Epithelial cell of esophagus (primary cell): ENCODE data around the gene DPH3.
A peak's percentile ranks its signal among the peaks of the same experiment; 100 is the strongest.
"Not testable (repeated sequence)": the region's sequence is repeated elsewhere in the genome, so short reads cannot be mapped to it uniquely, and the experiment has no call there.

Experiments
- DNase-seq: peaks from one replicate; pipeline ENCODE4 v3.0.0; 2010; ENCODE audit warnings: low read depth
- H3K4me3 ChIP-seq: 2 replicates; pipeline ENCODE4 v1.5.1; 2011; ENCODE audit warnings: mild to moderate bottlenecking, low read length, control low read depth
- CTCF ChIP-seq: IDR thresholded peaks from 2 replicates; pipeline ENCODE4 v1.5.1; 2011; ENCODE audit warnings: low read depth, mild to moderate bottlenecking, low read length, control low read depth, inconsistent platforms; ENCODE audit not compliant: insufficient read depth; ENCODE audit errors: missing control alignments

DPH3 gene

GRCh38 chr3:16264708-16265454, at the start of gene DPH3, which contains the start of gene OXNAD1:
Gene DPH3 (minus strand): TSS chr3:16264943. CDS start chr3:16264876, 67 bp downstream.
Gene OXNAD1 (plus strand): TSS chr3:16265212. CDS start chr3:16270953, 5,741 bp downstream.
- DNase-seq: peak; percentile 100
- peak within 1 kb of the TSS; percentile 93 for H3K4me3 ChIP-seq
- peak; percentile 16 for TF ChIP-seq CTCF

GRCh38 chr3:16313886-16314645, 49.3 kb upstream of the DPH3 start:
- no peak overlapping the region for H3K4me3 ChIP-seq
- DNase-seq: no peak
- TF ChIP-seq CTCF: no peak

- no peak overlapping the region for H3K4me3 ChIP-seq
- DNase-seq: peak; percentile 80
- no peak for TF ChIP-seq CTCF
Measured at GRCh38 chr3:16311960-16312451, 47.3 kb upstream of the DPH3 start.

- not testable (repeated sequence) for H3K4me3 ChIP-seq, DNase-seq
Measured at GRCh38 chr3:16310486-16310885, 45.7 kb upstream of the DPH3 start.

- DNase-seq: peak; percentile 79
- H3K4me3 ChIP-seq: no peak overlapping the region
- no peak for TF ChIP-seq CTCF
Measured at GRCh38 chr3:16309558-16309957, 44.8 kb upstream of the DPH3 start.

GRCh38 chr3:16308727-16309126, 44.0 kb upstream of the DPH3 start:
- DNase-seq: no peak
- no peak overlapping the region for H3K4me3 ChIP-seq
- no peak for TF ChIP-seq CTCF

- TF ChIP-seq CTCF: no peak
- no peak overlapping the region for H3K4me3 ChIP-seq
- no peak for DNase-seq
Measured at GRCh38 chr3:16307832-16308531, 43.2 kb upstream of the DPH3 start.
